ENCODE measurements around the gene ADAP1.
"Not testable (repeated sequence)": the region's sequence is repeated elsewhere in the genome, so short reads cannot be mapped to it uniquely, and the experiment has no call there.

ADAP1 gene, protein sequence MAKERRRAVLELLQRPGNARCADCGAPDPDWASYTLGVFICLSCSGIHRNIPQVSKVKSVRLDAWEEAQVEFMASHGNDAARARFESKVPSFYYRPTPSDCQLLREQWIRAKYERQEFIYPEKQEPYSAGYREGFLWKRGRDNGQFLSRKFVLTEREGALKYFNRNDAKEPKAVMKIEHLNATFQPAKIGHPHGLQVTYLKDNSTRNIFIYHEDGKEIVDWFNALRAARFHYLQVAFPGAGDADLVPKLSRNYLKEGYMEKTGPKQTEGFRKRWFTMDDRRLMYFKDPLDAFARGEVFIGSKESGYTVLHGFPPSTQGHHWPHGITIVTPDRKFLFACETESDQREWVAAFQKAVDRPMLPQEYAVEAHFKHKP

GRCh38 chr7:954330-955238 is at the start of gene ADAP1:
Gene ADAP1 (minus strand): TSS chr7:954680. CDS start chr7:954477, 203 bp downstream.
- peak; percentile 50 for DNase-seq (ENCODE audit: low read depth)

DNA sequence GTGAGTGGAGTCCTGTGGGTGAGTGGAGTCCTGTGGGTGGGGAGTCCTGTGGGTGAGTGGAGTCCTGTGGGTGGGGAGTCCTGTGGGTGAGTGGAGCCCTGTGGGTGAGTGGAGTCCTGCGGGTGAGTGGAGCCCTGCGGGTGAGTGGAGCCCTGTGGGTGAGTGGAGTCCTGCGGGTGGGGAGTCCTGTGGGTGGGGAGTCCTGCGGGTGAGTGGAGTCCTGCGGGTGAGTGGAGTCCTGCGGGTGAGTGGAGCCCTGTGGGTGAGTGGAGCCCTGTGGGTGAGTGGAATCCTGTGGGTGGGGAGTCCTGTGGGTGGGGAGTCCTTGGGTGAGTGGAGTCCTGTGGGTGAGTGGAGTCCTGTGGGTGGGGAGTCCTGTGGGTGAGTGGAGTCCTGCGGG is 48.0 kb upstream of the ADAP1 start:
- not testable (repeated sequence) for DNase-seq (ENCODE audit: low read depth)

GRCh38 chr7:1002026-1002425 is 47.5 kb upstream of the ADAP1 start:
- not testable (repeated sequence) for DNase-seq (ENCODE audit: low read depth)

GRCh38 chr7:1001069-1001770 is 46.7 kb upstream of the ADAP1 start:
- DNase-seq (ENCODE audit: low read depth), result not testable (repeated sequence)

DNA sequence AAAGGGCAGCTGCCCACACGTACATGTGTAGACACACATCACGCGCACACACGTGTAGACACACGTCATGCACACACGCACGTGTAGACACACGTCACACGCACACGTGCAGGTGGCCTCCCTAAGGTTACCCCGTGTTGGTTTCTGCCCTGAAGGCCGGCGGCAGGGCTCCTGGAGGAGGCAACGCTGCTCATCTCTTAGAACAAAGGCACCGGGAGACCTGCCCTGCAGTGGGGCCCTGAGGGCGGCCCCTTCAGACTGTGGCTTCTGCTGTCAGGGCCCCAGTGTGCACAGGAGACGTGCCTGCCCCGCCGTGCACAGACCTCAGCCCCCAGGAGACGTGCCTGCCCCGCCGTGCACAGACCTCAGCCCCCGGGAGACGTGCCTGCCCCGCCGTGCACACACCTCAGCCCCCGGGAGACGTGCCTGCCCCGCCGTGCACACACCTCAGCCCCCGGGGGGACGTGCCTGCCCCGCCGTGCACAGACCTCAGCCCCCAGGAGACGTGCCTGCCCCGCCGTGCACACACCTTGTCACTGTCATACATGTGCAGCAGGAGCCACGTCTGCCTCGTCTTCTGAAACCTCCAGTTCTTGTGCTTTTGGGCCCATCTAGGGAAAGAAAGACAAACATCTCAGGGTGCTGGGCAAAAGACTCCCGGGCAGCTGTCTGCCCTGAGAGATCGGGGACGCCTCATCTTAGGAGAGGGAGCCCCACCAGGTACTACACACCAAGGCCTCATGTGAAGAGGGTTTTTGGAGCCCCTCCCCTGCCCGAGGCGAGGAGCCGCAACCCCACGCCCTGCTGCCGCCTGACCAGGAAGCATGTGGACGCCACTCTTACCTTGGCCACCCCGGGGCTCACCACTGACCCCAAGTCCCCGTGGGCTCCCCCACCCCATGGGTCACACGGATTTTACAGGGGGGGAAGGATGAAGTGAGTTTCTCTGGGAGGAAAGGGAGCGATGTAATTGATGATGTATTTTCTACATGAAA is 45.8 kb upstream of the ADAP1 start:
- DNase-seq (ENCODE audit: low read depth), result no peak

DNA sequence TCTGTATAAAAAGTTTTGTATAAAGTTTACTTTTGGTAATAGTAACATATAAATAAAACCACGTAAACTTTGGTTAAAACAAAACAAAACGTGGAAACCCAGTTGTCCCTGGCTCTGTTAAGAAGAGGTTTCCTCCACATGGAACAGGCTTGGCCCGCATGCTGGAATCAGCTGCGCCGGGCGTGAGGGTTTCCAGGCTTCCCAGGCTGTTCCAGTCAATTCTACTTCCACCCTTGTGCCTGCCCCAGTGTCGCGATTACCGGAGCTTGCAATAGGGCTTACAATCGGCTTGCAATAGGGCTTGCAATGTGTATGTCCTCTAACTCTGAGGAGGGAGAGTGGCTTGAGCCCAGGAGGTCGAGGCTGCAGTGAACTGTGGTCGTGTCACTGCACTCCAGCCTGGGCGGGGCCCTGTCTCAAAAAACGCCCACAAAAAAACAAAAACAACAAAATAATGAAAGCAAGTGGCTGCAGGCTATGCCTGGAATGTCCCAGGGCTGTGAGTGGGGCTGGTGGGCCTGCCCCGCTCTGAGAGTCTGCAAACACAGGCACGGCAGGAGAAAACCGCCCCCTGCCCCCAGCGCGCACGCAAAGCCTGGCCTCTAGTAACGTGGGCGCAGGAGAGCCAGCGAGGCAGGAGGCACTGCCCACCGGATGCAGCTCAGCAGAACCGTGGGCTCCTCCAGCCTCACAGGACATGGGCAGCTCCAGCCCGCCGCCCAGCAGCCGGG is 44.8 kb upstream of the ADAP1 start:
- DNase-seq (ENCODE audit: low read depth), result no peak

- no peak for DNase-seq (ENCODE audit: low read depth)
These were observed 43.2 kb upstream of the ADAP1 start for GRCh38 chr7:997404-998395.

- DNase-seq (ENCODE audit: low read depth), result no peak
These were observed 41.8 kb upstream of the ADAP1 start for GRCh38 chr7:996079-996872.

- no peak for DNase-seq (ENCODE audit: low read depth)
These were observed 41.1 kb upstream of the ADAP1 start for GRCh38 chr7:995571-995970.

GRCh38 chr7:994592-995308 is 40.3 kb upstream of the ADAP1 start:
- no peak for DNase-seq (ENCODE audit: low read depth)

GRCh38 chr7:992709-993607 is 38.5 kb upstream of the ADAP1 start:
- peak; percentile 95 for DNase-seq (ENCODE audit: low read depth)

GRCh38 chr7:991729-992656 is 37.5 kb upstream of the ADAP1 start:
- no peak for DNase-seq (ENCODE audit: low read depth)

- no peak for DNase-seq (ENCODE audit: low read depth)
These were observed 36.7 kb upstream of the ADAP1 start for GRCh38 chr7:990933-991728.

- no peak for DNase-seq (ENCODE audit: low read depth)
These were observed 36.0 kb upstream of the ADAP1 start for GRCh38 chr7:990352-990932.
